Stimulated activated CD8-positive, alpha-beta memory T cell treated with anti-CD3 and anti-CD28 coated beads, Interleukin-4, amount 100 ng/mL, for 4 hours (primary cell): ENCODE results near the gene CHAMP1.
"Not testable (repeated sequence)": the region's sequence is repeated elsewhere in the genome, so short reads cannot be mapped to it uniquely, and the experiment has no call there.

Source experiments
- DNase-seq, 2 donors: peaks; one replicate each; pipeline ENCODE4 v3.0.0-alpha.2; 2020; ENCODE audit warnings: low read depth in 2 of 2, low spot score in 1 of 2

CHAMP1 gene

DNA sequence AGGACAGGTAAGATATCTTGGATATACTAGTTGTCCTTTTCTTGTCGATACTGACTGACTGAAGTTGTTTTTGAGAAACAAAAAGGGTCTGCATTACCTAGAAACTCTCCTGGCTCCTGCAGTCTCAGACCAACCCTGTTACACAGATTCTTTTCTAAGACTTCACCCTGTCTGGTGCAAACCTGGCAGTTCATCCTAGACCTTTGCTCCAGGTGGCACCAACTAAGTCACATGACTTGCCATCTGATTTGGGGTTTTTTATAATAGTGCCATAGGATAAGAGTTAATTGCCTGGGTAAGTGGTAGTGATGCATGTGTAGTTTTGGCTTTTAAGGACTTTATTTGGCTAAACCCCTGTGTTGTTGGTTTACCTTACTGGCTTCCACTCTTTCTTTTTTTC lies 14.3 kb downstream of the CHAMP1 start:
- no peak for DNase-seq

DNA sequence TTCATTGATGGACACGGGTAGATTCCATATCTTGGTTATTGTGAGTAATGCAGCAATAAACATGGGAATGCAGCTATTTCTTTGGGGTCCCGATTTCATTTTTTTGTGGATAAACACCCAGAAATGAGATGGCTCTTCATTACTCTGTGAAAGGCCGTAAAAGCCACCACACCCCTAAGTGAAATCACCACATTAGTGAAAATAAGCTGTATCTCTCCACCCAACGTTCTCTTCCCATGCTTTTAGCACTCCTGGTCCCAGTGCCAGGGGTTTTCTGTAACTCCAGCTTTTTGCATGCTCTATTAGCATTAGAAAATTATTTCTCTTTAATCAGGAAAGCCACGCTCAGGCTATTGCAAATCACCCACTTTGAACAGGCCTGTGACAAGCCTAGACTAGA lies 15.8 kb downstream of the CHAMP1 start:
- DNase-seq: no peak

DNA sequence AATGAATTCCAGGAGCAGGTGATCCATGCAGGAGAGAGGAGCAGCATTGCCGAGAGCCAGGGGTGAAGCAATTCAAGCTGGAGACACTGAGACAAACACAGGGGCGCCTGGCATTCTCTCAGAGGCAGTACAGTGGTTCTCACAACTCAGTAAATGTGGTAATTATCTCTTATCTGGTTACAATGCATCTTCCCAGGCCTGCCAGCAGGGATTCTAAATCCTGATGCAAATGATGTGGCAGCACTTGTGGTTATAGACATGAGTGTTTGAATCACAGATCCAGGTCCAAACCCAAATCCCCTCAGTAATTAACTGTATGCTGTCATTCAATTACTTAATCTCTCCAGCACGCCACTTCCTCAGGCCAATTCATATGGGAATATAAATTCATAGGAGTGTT lies 19.6 kb downstream of the CHAMP1 start:
- not testable (repeated sequence) for DNase-seq

DNA sequence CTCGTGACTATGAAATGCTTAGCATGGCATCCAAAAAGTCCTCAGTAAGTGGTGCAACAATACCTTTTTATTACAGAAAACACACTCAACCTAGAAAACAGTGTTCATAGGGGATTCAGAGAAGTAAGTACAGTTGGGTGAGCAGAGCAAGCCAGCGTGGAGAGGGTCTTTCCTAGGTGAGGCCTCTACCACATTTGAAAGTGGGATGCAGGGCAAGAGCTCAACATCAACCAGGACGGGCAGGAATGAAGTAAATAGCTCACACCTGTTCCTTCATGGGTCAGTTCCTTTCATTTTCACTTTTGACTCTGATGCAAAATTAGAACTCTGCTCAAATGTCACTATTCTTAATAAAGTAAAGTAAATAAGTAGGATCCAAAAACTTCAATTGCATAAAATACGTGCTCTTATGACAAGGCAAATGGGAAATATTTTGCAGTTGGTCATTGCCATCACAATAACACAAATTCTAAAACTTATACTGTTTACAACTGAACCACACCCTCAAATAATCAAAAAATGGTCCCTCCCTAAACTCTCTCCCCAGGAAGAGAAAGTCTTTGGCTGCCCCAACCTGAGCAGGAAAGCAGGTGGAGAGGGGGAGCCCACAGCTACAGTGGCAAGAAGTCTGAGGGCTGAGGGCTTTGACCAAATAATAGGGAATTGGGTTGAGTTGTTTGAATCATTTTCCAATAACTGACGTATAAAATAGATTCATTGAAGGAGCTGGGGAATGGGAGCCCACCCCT lies 20.2 kb downstream of the CHAMP1 start:
- DNase-seq: no peak

DNA sequence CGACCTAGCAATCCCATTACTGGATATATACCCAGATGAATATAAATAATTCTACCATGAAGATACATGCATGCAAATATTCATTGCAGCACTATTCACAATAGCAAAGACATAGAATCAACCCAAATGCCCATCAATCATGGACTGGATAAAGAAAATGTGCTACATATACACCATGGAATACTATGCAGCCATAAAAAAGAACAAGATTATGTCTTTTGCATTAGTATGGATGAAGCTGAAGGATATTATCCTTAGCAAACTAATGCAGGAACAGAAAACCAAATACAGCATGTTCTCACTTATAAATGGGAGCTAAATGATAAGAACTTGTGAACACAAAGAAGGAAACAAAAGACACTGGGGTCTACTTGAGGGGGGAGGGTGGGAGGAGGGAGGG lies 22.2 kb downstream of the CHAMP1 start:
- DNase-seq: not testable (repeated sequence)

DNA sequence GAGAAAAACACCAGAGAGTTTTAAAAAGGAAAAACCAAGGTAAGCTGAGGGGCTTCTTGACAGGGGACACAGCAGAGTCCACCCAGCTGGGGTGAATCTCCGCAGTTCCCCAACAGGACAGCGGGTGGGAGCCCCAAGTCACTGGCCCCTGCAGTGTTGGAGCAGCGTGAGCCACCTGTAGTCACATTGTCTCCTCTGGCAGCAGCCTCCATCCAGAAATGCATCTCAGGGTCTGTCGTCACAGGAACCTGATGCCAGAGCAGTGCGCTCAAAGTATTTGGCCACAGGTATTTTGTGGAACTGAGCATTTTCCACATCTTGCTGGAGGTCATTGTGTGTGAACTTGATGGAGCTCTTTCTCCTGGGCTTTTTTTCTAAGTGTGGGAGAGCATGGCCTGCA lies 24.7 kb downstream of the CHAMP1 start:
- DNase-seq: no peak

DNA sequence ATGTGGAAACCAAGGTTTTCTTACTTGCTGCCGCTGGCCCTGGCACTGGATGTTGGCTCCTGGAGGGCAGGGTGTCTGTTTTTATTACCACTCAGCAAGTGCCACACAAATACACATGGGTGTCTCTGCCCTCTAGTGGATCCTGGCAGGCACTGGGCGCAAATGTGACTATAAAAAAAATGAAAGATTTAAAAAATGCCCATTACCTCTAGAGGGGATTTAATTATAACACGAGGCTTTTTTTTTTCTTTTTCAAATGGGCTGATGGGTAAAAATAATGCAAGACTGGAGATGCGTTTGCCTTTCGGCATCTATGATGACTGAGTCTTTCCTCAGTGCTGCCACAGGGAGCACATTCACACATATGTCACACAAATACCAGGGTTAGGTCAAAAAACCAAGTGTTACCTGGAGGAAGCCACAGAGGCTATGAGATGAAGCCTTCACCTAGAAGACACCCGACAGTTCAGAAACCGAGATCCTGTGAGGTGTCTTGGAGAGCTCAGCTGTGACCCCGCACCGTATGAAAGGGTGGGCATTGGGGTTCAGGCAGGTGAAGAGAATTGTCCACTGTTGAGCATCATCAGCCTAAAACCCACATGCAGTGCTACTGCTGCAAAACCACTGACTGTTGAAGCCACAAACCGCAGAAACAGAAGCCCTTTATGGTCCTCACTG lies 25.7 kb downstream of the CHAMP1 start:
- peak in 1 of 2 donors; percentile 19 for DNase-seq

DNA sequence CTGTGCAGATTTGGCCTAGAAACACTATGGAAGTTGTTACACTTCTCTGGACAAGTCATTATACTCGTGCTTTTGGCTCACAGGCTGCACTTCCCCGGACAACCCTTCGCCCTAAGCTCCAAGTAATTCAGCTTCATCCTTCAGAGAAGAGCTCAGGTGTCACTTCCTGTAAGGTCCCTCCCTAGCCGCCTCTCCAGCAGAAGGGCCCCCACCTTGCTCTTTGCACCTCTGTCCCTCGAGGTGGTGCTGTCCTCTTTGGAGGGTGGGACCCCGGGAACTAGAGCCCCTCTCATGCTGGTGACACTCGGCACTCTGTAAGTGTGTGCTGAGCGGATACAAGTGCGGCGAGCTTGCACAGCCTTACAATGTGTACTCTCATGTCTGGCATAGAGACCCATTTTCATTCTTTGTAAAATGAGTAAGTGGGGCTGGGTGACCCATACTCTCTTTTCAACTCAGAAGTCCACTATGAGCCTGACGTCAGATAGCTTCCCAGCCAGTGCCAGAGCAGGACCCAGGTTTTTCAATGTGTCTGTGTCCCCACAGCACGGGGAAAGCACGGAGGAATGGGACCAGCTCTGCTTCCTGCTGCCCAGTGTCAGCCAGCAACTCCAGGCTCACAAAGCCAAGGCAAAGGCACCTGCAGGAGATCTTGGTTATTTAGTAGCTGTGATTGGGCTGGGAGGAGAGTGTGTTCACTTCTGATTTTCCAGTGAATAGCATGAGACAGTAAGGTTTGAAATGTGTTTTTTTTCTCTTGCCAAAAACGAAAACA lies 26.9 kb downstream of the CHAMP1 start:
- no peak for DNase-seq

DNA sequence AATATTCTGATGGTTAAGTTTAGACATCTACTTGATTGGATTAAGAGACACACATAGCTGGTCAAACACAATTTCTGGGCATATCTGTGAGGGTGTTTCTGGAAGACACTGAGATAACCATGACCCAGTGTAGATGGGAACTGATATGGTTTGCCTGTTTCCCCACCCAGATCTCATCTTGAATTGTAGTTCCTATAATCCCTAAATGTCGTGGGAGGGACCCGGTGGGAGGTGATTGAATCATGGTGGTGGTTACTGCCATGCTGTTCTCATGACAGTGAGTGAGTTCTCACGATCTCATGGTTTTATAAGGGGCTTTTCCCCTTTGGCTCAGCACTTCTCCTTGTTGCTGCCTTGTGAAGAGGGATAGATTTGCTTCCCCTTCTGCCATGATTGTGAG lies 33.0 kb downstream of the CHAMP1 start:
- DNase-seq: not testable (repeated sequence)

DNA sequence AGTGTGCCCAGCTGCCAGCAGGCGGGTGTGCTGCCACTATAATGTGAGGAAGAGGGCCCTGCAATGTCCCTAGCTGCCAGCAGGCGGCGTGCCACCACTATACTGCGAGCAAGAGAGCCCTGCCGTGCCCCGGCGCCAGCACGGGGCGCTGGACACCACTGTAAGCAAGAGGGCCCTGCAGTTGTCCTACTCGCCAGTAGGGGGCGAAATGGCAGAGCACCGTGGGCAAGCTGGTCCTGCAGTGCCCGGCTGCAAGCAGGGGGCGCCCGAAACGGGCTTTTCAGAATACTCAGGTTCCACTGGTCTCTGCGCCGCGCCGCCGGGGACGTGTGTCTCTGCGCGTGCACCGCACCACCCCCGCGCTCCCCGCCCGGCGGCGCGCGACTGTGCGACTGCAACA lies 38.5 kb downstream of the CHAMP1 start:
- DNase-seq: not testable (repeated sequence)

DNA sequence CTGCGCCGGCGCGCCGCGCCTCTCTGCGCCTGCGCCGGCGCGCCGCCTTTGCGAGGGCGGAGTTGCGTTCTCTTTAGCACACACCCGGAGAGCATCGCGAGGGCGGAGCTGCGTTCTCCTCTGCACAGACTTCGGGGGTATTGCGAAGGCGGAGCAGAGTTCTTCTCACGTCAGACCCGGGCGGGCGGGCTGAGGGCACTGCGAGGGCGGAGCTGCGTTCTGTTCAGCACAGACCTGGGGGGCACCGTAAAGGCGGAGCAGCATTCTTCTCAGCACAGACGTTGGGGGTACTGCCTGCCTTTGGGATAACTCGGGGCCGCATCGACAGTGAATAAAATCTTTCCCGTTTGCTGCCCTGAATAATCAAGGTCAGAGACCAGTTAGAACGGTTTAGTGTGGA lies 39.1 kb downstream of the CHAMP1 start:
- DNase-seq: not testable (repeated sequence)
